CD4-positive, CD25-positive, alpha-beta regulatory T cell (primary cell): ENCODE results near the gene COL5A2. TPM values are rescaled to one million over a fixed set of nuclear protein-coding genes. Genes with fewer than 3 reads are reported as not detected.

ENCODE experiments used
- ATAC-seq, 2 donors: fragments of 150-1000 bp; cut with Tn5 transposase; one replicate each; pipeline ENCODE4 v1.10.0; 2021; ENCODE audit warnings: low read depth in 2 of 2, moderate number of reproducible peaks in 2 of 2, moderate library complexity in 1 of 2
- DNase-seq, 3 donors: peaks; one replicate each; pipeline versions ENCODE4 v3.0.0 to v3.0.0-alpha.2; 2012 to 2022; ENCODE audit warnings: mixed read lengths in 1 of 3
- H3K27ac ChIP-seq: one replicate; pipeline ENCODE4 v1.7.0; 2013; ENCODE audit warnings: mild to moderate bottlenecking, low read length; ENCODE audit not compliant: insufficient read depth, poor library complexity, severe bottlenecking
- H3K27me3 ChIP-seq: one replicate; pipeline ENCODE4 v1.7.0; 2013; ENCODE audit warnings: low read length; ENCODE audit not compliant: control insufficient read depth, insufficient read depth
- H3K36me3 ChIP-seq: one replicate; pipeline ENCODE4 v1.7.0; 2013; ENCODE audit warnings: mild to moderate bottlenecking, low read length, moderate library complexity; ENCODE audit not compliant: control insufficient read depth, insufficient read depth
- H3K4me1 ChIP-seq: 2 replicates; pipeline ENCODE4 v1.7.0; 2013; ENCODE audit warnings: mild to moderate bottlenecking, low read length; ENCODE audit not compliant: insufficient read depth, control insufficient read depth, poor library complexity, severe bottlenecking
- H3K4me3 ChIP-seq: one replicate; pipeline ENCODE4 v1.7.0; 2013; ENCODE audit warnings: low read depth, mild to moderate bottlenecking, low read length, moderate library complexity
- H3K9me3 ChIP-seq, 2 experiments: 1 replicate in 1 of 2; 2 replicates in 1 of 2; pipeline ENCODE4 v1.7.0; 2013; ENCODE audit warnings: low read length in 2 of 2, mild to moderate bottlenecking in 1 of 2, moderate library complexity in 1 of 2; ENCODE audit not compliant: control insufficient read depth in 2 of 2
- H3K27ac Mint-ChIP-seq, 3 donors: one replicate each; pipeline ENCODE4 v1.8.0; 2020 to 2022; ENCODE audit warnings: mild to moderate bottlenecking in 3 of 3, mixed read lengths in 3 of 3, moderate library complexity in 2 of 3
- H3K27me3 Mint-ChIP-seq: one replicate; pipeline ENCODE4 v1.8.0; 2022; ENCODE audit warnings: mild to moderate bottlenecking, mixed read lengths
- H3K36me3 Mint-ChIP-seq: one replicate; pipeline ENCODE4 v1.8.0; 2020; ENCODE audit warnings: mixed read lengths
- H3K4me1 Mint-ChIP-seq, 4 donors: one replicate each; pipeline ENCODE4 v1.8.0; 2020 to 2022; ENCODE audit warnings: mixed read lengths in 4 of 4, mild to moderate bottlenecking in 1 of 4
- H3K4me3 Mint-ChIP-seq, 4 donors: one replicate each; pipeline ENCODE4 v1.8.0; 2020 to 2022; ENCODE audit warnings: mild to moderate bottlenecking in 4 of 4, mixed read lengths in 4 of 4, moderate library complexity in 3 of 4
- H3K9me3 Mint-ChIP-seq, 7 donors: one replicate each; pipeline ENCODE4 v1.8.0; 2020 to 2022; ENCODE audit warnings: mixed read lengths in 7 of 7, mild to moderate bottlenecking in 3 of 7, moderate library complexity in 2 of 7
- polyA plus RNA-seq, 4 donors: library from polyadenylated mRNA; unstranded; fragments of 300-500 nt; fragmentation: Illumina TruSeq; gene quantifications; one replicate each; pipeline ENCODE4 v1.2.3, GENCODE V29; 2021
- total RNA-seq: library from RNA; stranded (reverse); gene quantifications from one replicate; pipeline ENCODE4 v1.2.3, GENCODE V29; 2022

COL5A2 gene
- total and polyA plus RNA-seq, 5 donors from 2014 or later: 0.15 to 0.25 (median 0.22) TPM; not detected in 2

- no peak for ATAC-seq
- Mint-ChIP-seq H3K27me3 (no peaks in the 10 kb centered on the region), H3K4me1 (no peaks in the 10 kb centered on the region), H3K4me3 (no peak overlapping the region), H3K9me3 (no peaks in the 10 kb centered on the region), H3K27ac (no peak overlapping the region), H3K36me3 (no peaks in the 10 kb centered on the region)
- H3K27me3 ChIP-seq: no peaks in the 10 kb centered on the region
- no peaks in the 10 kb centered on the region for H3K9me3 ChIP-seq
- no peaks in the 10 kb centered on the region for H3K36me3 ChIP-seq
- H3K4me3 ChIP-seq: no peak overlapping the region
- no peak for DNase-seq
- H3K4me1 ChIP-seq: no peaks in the 10 kb centered on the region
- no peak overlapping the region for H3K27ac ChIP-seq
Observed at GRCh38 chr2:189214484-189214883, 34.9 kb upstream of the COL5A2 start.

DNA sequence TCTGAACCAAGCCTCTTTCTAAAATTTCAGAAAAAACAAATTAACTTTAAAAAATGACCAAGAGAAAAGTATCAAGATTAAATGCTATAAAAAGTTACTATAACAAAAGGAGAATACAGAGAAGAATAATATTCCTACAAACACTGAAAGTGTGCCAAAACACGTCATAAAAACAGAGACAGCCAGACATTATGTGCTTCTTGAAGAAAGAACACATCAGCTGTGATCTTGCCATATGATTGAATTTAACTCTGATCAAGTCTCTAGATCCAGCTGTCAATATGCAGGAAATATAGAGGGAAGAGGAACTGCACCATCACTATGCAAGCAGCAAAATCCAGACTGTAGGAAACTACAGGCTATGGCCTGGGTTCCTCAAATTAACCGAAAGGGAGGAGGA, 33.7 kb upstream of the COL5A2 start:
- peaks cover 0 to under 1% (median 0%) of the 10 kb centered on the region in 7 donors for H3K9me3 Mint-ChIP-seq
- H3K4me3 Mint-ChIP-seq: no peak overlapping the region
- DNase-seq (no peak), ATAC-seq (no peak)
- H3K4me3 ChIP-seq: no peak overlapping the region
- H3K4me1 ChIP-seq: no peaks in the 10 kb centered on the region
- H3K9me3 ChIP-seq: no peaks in the 10 kb centered on the region
- H3K27me3 ChIP-seq: no peaks in the 10 kb centered on the region
- no peaks in the 10 kb centered on the region for H3K4me1 Mint-ChIP-seq
- no peaks in the 10 kb centered on the region for H3K36me3 Mint-ChIP-seq
- H3K27ac Mint-ChIP-seq: no peak overlapping the region
- H3K36me3 ChIP-seq: no peaks in the 10 kb centered on the region
- H3K27me3 Mint-ChIP-seq: no peaks in the 10 kb centered on the region
- H3K27ac ChIP-seq: no peak overlapping the region

GRCh38 chr2:189210250-189211087, 30.9 kb upstream of the COL5A2 start:
- Mint-ChIP-seq H3K4me1 (no peaks in the 10 kb centered on the region), H3K9me3 (peaks cover 0 to 2% (median 0%) of the 10 kb centered on the region in 7 donors), H3K27me3 (no peaks in the 10 kb centered on the region), H3K36me3 (no peaks in the 10 kb centered on the region), H3K4me3 (no peak overlapping the region), H3K27ac (no peak overlapping the region)
- Histone ChIP-seq H3K4me3 (no peak overlapping the region), H3K27ac (no peak overlapping the region), H3K4me1 (no peaks in the 10 kb centered on the region), H3K36me3 (no peaks in the 10 kb centered on the region), H3K27me3 (no peaks in the 10 kb centered on the region), H3K9me3 (no peaks in the 10 kb centered on the region)
- DNase-seq: peak in 1 of 3 donors; percentile 17
- no peak for ATAC-seq

DNA sequence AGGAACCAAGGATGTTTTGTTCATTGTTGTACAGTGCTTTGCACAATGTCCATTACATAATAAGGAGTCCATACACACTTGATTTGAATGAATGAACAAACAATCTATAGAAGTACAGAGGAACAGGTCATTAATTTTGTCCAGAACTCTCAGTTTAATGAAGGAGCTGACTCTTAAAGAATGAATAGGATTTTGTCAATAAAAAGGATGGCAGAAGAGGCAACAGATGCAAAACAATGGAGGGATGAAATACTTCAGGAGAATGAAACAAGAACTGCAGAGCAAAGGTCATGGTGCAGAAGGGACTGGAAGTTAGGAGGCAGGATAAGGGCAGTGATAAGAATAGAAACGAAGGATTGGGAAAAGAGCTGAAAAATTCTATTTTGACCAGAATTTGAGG, 28.7 kb upstream of the COL5A2 start:
- H3K27me3 ChIP-seq: no peaks in the 10 kb centered on the region
- ATAC-seq (no peak), DNase-seq (no peak)
- no peaks in the 10 kb centered on the region for H3K4me1 ChIP-seq
- Mint-ChIP-seq H3K4me3 (no peak overlapping the region), H3K36me3 (no peaks in the 10 kb centered on the region), H3K9me3 (peaks cover 0 to 2% (median 0%) of the 10 kb centered on the region in 7 donors), H3K27ac (peak overlapping the region in 1 of 3 donors; percentile 20), H3K4me1 (peaks cover 0 to 3% (median 1%) of the 10 kb centered on the region in 4 donors), H3K27me3 (no peaks in the 10 kb centered on the region)
- no peaks in the 10 kb centered on the region for H3K36me3 ChIP-seq
- no peaks in the 10 kb centered on the region for H3K9me3 ChIP-seq
- no peak overlapping the region for H3K4me3 ChIP-seq
- H3K27ac ChIP-seq: no peak overlapping the region

GRCh38 chr2:189204322-189204941, 24.9 kb upstream of the COL5A2 start:
- Histone ChIP-seq H3K4me3 (no peak overlapping the region), H3K36me3 (no peaks in the 10 kb centered on the region), H3K9me3 (no peaks in the 10 kb centered on the region), H3K27me3 (no peaks in the 10 kb centered on the region), H3K4me1 (no peaks in the 10 kb centered on the region), H3K27ac (no peak overlapping the region)
- no peaks in the 10 kb centered on the region for H3K27me3 Mint-ChIP-seq
- ATAC-seq (no peak), DNase-seq (peak in 1 of 3 donors; percentile 6)
- H3K4me1 Mint-ChIP-seq: peaks cover 0 to 3% (median 1%) of the 10 kb centered on the region in 4 donors
- H3K27ac Mint-ChIP-seq: no peak overlapping the region
- H3K4me3 Mint-ChIP-seq: no peak overlapping the region
- no peaks in the 10 kb centered on the region for H3K36me3 Mint-ChIP-seq
- peaks cover 0 to 2% (median 0%) of the 10 kb centered on the region in 7 donors for H3K9me3 Mint-ChIP-seq

DNA sequence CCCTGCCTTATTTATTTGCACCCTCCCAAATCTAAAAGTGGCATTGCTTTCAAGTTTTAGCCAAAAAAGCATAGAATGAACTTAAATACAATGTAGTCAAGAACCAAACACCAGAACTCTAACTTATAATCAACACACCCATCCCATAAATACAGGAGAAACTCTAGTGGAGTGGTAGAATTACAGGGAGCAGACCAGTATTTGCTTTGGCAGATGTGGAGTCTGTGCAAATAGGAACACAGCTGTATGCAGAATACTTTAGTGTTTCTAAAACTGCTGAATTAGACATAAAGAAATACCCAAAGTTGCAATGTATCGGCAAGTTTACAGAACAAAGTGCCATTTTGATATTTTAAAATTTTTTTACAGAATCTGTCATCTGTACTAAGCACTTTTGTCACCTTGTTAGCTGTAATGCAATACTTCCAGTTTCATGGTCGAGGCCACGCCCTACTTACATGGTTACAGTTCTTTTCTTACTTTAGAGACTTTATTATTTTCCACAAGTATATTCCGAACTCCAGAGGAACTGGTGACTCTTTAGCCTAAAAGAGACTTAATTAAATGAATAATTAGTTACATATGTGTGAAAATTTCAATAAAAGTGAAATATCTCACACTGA, 23.7 kb upstream of the COL5A2 start:
- Histone ChIP-seq H3K27ac (no peak overlapping the region), H3K36me3 (no peaks in the 10 kb centered on the region), H3K27me3 (no peaks in the 10 kb centered on the region), H3K9me3 (no peaks in the 10 kb centered on the region), H3K4me1 (no peaks in the 10 kb centered on the region), H3K4me3 (no peak overlapping the region)
- ATAC-seq (no peak), DNase-seq (no peak)
- Mint-ChIP-seq H3K36me3 (no peaks in the 10 kb centered on the region), H3K4me3 (no peak overlapping the region), H3K4me1 (peaks cover 0 to 3% (median 1%) of the 10 kb centered on the region in 4 donors), H3K27ac (no peak overlapping the region), H3K27me3 (no peaks in the 10 kb centered on the region), H3K9me3 (peaks cover 0 to 2% (median 0%) of the 10 kb centered on the region in 7 donors)

DNA sequence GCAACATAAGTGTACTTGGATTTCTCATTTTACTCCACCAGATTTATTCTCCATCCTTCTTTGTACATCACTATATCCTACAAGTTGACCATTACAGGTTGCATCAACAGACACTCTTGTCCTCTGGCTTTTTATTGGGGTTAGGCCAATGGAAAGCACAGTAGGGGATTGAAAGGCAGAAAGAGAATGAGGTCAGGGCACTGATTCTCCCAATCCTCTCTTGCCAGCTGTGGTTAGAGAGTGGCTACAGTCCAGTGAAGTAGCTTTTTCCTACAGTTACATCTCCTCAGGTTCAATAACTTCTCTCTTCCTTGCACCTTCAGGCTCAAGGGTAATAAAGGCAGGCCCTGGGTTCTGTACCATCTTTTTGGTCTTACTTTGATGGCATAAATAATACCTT, 20.2 kb upstream of the COL5A2 start:
- Histone ChIP-seq H3K27ac (no peak overlapping the region), H3K9me3 (no peaks in the 10 kb centered on the region), H3K4me3 (no peak overlapping the region), H3K36me3 (no peaks in the 10 kb centered on the region), H3K27me3 (no peaks in the 10 kb centered on the region), H3K4me1 (no peaks in the 10 kb centered on the region)
- Mint-ChIP-seq H3K9me3 (peaks cover 0 to 7% (median 3%) of the 10 kb centered on the region in 7 donors), H3K36me3 (no peaks in the 10 kb centered on the region), H3K27ac (no peak overlapping the region), H3K4me3 (no peak overlapping the region), H3K4me1 (peaks cover 0 to 3% (median 1%) of the 10 kb centered on the region in 4 donors), H3K27me3 (no peaks in the 10 kb centered on the region)
- ATAC-seq: no peak
- no peak for DNase-seq
